Stimulated activated CD8-positive, alpha-beta memory T cell treated with anti-CD3 and anti-CD28 coated beads, Interleukin-7, amount 100 ng/mL, for 1 hour (primary cell): ENCODE measurements around the gene HPSE2.

Source experiments
- DNase-seq, 2 donors: peaks; one replicate each; pipeline ENCODE4 v3.0.0-alpha.2; 2020; ENCODE audit warnings: low read depth in 2 of 2

Gene HPSE2

DNA sequence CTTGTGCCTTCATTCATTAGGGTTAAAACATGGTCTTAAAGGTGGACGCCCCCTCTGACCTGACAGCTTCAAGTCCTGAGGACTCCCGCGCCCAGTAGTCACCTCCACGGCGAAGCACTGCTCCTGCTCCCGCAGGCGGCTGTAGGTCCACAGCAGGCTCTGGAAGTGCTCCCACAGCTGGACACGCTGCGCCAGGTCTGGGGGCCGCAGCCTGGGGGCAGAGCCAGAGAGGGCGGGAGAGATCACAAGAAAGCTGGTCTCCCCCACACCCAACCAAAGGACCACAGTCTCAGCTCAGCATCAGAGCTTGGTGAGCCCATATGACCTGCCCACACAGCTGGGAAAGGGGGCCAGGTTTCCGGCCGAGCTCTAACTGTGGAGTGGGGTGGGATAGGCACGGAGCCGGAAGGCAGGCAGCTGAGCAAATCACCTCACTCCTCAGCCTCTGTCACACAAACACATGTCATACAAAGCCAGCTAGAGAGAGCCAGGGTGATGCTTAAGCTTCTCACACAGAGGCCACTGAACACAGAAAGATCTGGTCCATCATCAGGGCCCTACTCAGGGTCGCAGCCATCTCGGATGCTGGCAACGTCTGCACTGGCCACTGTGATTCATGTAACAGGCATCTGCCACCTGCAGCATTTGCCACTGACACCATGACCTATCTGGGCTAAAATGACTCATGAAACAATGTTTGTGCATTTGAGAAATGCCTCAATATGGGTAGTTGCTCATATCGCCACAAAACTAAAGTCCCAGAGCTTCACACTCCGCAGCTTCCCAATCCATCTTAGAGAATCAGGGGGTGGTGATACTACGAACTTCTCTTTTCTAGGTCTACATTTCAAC is 801.5 kb downstream of the HPSE2 start:
- DNase-seq: no peak

DNA sequence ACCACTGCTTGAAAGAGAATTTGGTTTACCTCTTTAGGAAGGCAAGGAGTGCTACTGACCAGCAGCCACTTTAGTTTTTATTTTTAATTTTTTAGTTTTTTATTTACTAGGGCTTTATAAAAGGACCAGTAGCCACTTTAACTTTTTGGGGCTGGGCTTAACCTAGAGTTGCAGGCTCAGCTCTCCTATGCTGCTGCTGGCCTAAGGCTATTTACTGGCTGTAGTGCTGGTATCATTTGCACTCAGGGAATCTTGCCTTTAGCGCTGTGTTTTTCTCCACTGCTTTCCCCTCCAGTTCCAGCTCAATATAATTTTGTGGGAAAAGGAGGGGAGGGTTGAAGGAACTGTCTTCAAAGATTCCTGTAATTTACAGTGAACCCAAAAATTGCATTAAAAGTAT is 802.3 kb downstream of the HPSE2 start:
- no peak for DNase-seq

DNA sequence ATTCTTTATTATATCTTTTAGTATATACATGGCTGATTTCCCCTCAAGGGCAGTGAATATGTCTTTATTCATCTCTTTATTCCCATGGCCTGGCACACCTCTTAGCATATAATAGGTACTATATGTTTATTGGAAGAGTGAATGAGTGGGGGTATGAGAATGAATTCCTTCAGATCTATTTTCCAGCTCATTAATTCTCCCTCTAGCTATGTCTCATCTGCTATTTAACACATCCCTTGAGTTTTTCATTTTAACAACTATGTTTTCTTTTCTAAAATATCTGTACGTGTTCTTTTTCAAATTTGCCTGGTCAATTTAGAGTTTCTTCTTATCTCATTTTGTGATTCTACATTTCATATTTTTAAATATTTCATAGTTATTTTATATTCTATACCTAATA is 803.3 kb downstream of the HPSE2 start:
- no peak for DNase-seq

DNA sequence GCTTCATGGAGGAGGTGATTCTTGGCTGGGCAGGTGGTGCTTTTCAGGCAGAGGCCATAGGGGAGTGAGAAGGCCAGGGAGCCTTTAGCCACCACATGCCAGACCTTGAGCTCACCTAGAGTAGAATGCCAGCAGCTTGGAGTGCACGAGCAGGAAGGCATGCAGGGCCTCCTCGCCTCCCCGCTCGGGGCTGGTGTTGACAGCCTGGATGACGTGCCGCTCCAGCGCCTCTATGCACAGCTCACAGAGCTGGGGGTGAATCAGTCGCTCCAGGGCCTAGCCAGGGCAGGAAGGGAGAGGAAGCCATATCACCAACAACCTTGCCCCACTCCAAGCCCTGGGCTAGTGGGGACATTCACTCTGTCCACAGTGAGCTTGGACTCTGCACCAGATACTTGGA is 804.6 kb downstream of the HPSE2 start:
- no peak for DNase-seq

DNA sequence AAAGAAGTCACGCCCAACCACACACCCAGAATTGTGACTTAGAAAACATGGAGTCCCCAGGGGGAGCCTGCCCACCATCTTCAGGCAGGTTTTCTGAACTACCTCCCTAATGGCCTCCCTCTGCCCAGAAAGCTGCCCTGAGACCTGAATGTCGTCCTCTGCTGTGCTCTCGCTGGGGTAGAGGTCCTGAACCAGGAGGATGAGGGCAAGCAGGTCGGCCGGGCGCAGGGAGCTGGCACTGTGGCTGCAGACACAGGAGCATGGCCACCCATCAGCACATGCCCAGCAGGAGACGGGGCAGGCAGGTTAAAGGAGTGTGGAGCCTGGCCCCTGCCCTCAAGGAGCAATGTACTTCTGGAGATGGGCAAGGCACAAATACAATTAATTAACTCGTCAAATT is 805.2 kb downstream of the HPSE2 start:
- DNase-seq: no peak

DNA sequence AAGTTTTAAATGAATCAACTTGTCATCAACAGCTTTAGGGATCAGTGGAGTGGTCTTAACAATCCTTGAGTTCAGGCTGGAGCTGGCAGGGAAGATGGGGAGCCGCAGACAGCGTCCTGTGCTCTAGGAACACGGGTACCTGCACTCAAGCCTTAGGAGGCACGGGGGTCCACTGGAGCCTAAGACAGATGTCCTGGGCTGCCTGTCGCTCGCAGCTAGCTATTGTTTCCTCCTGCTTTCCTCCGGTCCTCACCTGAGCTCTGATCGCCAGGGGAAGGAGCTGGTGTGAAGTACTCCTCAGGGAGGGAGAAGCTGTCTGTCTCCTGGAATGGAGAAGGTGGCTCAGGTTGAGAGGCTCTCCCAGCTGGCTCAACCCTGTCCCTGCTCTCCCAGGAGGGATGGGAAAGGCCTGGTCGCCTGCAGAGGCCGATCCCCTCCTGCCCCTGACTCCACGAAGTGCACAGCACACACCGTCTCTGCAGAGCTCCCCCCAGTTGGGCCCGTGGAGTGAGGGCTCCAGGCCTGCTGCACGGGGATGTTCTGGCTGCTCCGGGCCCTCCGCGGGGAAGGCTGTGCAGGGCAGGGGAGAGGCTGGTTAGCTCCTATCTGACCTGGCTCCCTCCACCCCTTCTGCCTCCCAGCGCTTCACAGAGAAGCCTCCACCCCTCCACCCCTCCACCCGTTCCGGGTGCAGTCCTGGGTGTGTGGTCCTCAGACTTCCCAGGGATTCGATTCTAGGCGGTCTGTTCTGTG is 806.2 kb downstream of the HPSE2 start:
- no peak for DNase-seq

DNA sequence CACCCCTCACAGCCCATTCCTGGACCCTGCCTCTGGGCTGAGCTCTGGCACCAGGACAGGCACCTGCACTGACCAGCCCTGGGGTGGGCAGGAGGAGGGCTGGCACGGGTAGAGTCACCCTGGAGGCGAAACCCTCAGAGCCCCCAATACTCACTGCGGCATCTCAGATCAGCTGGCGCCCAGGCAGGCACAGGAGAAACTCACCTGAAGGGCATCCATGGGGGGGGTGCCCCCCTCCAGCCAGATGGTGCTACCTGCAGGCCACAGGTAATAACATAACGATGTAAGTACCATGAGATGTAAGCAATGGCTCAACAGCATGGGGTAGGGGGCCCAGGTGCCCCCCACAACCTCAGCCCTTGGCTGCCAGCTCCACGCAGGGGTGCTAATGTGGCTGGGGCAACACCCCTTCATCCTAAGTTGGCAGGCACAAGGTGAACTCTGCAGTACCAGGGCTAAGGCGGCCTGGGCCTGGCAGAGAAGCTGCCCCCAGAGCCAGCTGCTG is 808.6 kb downstream of the HPSE2 start:
- no peak for DNase-seq

DNA sequence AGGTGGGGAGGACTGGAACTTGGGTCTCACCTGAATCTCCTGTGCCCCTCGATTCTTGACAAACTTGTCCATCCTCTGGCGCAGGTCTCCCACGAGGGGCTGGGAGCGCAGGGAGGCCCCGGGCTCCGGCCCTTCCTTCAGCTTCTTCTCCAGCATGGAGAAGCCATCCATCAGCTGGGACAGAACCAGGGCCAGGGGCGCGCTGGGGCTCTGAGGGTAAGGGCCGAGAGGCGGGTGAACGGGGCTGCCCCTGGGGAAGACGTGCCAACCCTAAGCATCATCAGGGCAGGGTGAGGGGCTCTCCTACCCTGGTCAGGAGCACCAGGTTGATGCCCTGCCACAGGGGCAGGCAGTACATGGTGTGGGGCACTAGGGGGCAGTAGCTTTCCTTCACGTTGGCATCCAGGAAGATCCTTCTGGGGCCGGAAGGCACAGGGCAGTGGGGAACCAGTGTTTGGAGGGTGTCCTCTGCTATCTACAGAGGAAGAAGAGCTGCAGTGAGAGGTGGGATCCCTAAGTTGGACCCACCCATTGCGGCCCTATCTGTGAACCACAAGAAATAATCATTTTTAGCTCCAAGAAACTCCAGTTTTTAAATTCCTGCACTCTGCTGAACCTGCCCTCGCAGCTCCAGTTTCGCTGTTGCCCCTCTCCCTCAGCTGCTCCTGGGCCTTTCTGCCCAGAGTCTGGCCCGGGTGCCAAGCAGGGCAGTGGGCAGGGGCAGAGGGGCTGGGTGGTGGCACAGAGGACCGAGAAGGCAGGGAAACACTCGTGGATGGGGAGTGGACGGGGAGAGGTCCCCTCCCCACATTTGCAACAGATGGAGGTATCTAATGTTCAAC is 809.9 kb downstream of the HPSE2 start:
- DNase-seq: no peak

DNA sequence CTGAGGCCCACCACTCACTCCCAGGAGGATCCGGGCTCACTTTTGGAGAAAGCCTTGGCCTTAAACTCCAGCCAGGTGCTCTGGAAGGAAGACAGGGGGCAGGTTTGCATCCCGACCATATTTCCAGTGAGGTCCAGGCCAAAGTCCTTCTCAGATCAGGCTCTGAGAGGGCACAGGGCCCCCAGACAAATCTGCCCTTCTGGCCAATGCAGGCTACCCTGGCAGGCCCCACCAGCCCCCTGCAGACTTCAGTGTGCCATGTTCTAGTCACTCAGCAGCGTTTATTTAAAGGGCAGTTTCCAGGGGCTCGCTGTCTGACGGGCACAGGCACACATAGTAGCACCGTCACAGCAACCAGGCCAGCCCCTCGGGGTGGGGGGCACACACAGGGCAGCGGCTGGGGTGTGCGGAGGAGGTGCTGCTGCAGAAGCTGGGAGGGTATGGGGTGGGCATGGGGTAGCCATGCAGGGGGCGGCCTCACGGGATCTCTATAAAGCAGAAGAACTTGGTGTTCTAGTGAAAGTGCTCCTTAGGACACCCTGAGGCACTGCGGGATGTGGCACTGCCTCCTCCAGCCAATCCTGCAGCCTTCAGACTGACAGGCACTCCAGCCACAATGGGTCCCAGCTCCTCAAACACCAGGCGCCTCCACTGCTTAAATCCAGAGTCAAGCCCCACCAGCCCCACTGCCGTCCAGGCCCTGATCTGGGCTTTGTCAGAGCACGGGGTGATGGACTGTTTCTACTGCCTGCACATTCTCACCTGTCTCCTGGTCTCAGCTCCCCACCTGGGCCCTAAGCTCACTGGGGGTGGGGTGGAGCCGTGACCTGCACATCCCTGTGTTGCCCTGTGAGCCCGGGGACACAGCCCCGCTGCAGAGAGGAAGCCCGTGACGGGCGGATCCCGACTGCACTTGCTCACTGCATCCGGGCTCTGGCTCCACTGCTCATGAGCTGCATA is 811.1 kb downstream of the HPSE2 start:
- no peak for DNase-seq

DNA sequence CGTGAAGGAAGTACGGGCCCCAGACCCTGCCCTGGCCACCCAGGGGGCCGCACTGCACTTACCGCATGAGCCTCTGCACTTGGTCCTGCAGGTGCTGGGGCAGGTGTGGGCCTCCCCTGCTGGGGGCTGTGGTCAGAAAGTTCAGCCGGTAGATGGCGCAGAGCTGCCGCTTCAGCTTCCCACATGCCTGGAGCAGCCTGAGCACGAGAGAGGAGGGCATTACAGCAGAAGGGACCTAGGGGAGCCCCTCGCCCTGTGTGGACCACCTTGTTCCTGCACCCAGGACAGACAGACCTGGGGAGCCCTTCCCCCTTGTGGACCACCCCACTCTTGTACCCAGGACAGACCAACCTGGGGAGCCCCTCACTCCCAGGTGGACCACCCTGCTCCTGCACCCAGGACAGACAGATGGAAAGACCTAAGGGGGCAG is 811.9 kb downstream of the HPSE2 start:
- no peak for DNase-seq

DNA sequence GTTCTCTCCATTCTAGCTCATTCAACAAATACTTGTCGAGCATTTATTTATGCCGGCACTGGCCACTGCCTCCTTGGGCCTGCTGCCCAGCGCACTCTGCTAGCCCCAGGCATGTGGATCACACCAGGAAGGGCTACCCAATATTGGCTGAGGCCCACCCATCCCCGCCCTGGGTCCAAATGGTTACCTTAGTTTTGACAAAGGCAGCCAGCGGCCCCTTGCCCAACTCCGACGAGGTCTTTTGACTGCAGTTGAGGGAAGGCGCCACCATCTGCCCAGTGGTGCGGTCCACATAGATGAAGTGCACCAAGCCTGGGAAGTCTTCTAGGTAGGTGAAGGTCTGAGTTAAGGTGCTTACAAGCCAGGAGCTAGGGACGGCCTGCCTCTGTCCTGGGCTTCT is 813.5 kb downstream of the HPSE2 start:
- DNase-seq: no peak

DNA sequence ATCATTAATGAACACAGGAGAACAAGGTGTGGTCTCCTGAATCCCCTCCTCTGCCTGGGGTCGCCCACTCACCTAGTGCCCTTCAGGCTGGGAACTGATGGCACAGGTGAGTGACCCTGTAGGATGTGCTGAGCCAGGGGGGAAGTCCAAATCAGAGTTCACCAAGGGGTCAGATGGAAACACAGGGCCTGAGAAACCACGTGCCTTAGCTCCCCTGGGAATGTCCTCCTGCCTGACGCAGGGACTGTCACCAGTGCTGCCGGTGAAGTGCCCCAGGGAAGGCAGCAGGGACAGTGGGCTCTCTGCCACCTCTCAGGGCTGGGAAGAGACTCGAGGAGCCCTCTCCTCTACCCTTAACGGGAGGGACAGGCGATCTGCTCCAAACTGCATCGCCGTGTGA is 814.9 kb downstream of the HPSE2 start:
- DNase-seq: no peak

DNA sequence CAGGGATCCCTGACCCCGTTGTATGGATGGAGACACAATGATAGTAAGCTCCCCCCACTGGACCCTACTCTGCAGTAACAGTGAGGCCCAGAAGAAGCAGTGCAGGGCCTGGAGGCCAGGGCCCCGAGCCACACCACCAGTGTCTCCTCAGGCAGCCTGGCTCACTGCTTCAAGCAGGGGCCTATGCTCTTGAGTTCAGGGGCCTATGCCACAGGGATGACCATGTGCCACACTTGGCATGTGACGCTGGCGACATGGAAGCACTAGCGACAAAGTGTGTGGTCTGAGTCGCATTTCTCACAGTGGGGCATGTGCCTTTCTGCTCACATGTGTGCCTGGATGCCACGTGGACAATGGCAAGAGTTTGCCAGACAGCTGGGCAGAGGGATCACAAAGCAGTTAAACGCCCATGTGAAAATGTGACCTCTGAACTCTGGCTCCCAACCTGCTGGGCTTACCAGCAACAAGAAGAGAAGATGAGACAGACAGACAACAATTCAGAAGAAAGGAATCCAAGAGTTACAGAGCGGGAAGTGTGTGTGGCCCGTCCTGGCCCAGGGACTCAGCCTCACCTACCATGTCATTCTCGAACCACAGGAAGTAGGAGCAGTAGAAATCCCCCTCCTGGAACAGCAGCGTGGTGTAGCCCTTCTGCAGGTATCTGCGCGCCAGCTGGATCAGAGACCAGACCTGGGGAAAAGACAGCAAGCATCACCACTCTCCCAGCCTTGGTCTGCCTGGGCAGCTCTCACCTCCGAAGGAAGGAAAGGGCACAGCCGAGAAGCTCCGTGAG is 816.0 kb downstream of the HPSE2 start:
- no peak for DNase-seq

DNA sequence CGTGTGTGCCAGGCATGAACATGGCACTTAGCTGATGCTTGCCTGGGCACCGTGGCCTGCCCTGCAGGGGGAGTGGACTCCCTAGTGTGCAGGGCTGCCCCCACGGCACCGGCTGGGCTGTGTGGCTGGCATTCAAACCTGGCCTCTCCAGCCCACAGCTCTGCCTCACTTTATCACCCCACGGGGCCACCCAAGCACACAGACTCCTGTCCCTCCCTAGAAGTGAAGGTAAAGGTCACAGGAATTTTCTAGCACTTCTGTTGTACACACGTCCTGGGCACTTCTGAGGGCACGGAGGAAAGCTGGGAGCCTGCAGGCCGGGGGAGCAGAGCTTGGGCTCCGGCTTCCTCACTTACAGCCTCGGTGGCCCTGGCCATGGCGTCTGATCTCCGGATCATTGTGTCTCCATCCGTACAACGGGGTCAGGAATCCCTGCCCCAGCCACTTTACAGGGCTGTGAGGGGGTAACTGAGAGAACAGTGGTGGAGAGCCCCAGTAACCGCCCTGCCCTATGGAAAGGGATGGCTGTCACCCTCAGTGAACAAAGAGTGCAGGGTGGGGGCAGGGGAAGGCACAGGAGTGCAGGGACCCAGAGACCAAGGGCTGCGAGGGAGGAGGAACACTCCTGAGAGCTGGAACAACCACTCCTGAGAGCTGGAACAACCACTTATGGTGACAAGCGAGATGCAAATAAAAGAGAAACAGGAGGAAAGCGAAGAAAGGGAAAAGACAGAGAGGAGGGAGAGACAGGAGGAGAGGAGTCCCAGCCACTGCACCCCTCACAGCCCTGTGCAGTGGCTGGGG is 816.8 kb downstream of the HPSE2 start:
- DNase-seq: no peak

DNA sequence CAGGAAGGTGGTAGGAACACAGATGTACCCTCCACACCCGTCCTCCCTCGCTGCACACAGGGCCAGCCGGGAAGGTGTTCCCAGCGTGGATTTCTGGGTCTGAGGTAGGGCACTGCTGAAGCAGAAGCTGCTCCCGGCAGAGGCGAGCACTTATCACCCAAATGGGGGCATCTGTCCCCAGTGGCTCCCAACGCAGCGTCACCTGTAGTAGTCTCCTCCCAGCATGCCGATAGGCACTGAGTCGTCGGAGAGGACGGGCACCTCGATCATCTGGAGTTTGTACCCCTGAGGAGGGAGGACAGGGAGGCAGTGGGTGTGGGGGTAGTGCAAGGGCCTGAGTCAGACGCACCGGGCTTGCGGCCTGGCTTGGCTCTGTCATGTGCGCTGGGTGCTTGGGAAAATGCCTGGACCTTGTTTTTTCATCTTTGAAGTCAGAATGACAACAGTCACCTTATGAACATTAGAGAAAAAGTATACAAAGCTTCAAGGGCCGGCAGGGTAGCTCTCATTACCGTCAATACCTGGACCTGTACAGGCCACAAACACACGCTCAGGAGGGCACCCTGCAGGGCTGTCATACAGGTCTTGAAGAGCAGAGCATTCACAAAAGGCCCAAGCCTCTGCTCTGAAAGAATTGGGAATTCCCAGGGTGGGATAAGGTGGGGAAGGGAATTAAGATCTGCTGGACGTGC is 817.5 kb downstream of the HPSE2 start:
- DNase-seq: no peak

DNA sequence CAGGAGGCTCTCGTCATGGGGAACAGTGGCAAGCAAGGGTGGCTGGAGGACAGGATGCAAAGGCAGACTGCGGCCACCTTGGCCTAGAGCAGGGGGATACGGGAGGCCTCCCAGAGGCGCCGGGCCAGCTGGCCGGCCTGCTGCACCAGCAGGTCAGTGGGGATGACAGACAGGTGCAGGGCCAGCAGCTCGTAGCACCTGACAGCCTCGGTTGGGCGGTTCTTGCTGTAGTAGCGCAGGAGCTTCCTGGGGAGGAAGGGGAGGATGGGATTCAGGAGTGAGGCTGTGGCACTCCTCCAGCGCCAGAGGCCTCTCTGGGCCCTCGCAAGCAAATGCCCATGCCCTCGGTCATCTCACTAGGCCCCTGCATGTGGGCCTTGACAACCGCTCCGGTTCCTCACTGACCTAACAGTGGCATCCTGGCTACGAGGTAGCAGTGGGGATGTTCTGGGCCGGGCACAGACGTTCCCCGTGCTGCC is 818.1 kb downstream of the HPSE2 start:
- DNase-seq: no peak

DNA sequence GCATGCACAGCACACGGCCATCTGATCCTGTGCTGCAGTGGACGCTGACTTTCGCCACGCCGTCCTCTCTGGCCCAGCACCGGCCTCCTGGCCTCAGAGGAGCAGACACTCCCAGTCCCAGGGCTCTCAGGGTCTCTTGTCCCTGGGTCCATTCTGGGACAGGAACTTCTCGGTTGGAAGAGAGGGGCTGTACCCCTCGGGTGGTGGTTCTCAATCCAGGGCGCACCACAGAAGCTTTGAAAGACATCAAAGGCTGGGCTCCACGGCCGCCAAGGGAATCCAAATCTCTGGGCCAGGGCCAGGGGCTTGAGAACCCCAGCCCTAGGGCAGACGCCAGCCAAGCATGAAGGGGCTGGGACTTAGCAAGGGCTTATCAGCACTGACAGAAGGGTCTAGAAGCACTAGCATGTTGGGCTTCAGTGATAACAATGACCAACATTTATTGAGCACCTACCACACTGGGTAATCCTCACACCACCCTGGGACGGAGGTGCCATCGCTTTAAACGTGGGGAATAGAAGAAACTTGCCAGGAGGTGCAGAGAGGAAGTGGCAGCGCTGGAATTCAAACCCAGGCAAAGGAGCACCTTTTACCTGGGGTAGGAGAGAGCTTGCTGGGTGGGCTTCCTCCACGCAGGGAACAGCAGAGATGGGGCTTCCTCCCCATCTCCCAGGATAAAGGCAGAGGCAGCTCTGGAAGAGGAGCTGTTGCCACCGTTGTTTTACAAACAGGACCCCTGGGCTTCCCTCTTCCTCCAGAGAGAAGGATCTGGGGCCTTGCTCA is 818.9 kb downstream of the HPSE2 start:
- no peak for DNase-seq

DNA sequence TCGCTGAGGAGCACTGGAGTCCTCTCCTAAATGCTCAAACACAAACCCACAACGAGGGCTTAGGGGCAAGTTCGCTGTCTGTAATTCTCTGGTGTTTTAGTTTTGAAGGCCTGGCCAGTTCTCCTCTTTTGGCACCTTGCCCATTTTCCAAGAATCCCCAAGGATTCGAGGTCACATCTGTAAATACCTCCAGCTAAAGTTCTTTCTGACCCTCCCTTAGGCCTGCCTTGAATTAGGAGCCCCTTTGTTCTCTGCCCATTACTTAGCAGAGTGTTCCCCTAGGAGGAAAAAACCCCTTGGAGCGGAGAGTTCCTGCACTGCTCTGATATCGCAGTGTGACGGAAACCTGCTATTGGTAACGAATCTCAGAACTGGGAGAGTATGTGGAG is 819.9 kb downstream of the HPSE2 start:
- DNase-seq: no peak
